IPS-NIHi7 (cell line): ENCODE measurements around the gene COX20.
"Not testable (repeated sequence)": the region's sequence is repeated elsewhere in the genome, so short reads cannot be mapped to it uniquely, and the experiment has no call there.

Source experiments
- DNase-seq: peaks from one replicate; pipeline ENCODE4 v3.0.0; 2012; ENCODE audit warnings: mixed read lengths; ENCODE audit errors: extremely low spot score

COX20 gene

GRCh38 chr1:244835276-244836134 lies at the start of gene COX20:
Gene COX20 (plus strand): TSS chr1:244835658. CDS start chr1:244835715, 57 bp downstream.
- DNase-seq, result peak; percentile 71

DNA sequence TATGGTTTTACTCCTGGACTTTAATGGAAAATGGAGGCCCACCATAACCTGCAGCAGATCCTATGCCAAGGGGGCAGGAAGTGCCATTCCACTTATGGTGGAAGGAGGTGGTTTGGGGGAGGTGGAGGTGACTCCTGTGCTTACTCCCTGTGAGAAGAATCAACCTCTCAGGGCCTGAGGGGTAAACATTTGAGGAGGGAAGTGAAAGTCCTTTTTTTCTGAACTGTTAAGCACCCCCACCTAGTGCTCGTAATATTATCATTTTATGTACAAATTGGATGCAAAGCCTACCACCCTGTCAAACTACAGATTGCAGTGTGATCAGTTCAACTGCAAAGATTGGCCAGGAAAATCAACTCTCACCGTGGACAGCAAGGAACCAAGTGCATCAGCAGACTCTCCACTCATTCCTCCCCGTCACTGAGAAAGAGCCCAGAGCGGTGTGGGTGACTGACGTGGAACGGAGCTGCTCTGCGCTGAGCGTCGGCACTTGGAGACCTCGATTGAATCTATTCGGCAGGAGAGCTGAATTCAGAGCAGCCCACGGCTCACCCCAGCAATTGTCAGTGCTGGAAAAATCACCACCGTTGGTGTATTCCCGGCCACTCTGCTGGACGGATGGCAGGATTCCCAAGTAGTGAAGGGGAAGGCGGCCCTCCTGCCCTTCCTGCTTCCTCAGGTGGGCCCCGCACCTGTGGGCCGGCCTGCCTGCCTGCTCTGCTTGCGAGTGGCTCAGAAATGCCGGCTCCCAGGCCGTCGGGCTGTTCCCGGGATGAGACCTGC lies 46.8 kb upstream of the COX20 start:
- no peak for DNase-seq

- DNase-seq, result no peak
Measured at GRCh38 chr1:244789276-244789580, 46.2 kb upstream of the COX20 start.

- no peak for DNase-seq
Measured at GRCh38 chr1:244789731-244790130, 45.7 kb upstream of the COX20 start.

- DNase-seq, result no peak
Measured at GRCh38 chr1:244791061-244791460, 44.4 kb upstream of the COX20 start.

DNA sequence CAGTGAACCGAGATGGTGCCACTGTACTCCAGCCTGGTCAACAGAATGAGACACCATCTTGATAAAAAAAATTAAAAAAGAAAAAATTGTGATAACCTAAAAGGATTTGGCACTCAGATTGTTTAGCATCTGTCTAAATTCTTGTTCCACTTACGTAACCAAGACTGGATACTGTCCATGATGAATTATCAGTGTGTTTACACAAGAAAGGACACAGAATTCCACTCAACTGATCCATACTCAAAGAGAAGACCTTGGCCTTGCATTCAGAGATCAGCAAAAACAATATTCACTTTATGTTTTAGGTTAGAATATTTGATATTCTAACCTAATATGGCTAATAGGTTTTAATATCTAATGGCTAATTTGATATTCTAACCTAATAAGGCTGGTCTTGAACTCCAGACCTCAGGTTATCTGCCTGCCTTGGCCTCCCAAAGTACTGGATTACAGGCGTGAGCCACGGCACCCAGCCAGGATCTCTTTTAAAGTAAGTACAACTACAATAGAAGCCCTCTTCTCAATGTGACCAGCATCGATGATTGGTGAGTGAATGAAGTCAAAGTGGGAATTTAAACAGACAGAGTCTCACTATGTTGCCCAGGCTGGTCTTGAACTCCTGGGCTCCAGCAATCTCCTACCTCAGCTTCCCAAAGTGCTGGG lies 43.1 kb upstream of the COX20 start:
- no peak for DNase-seq

DNA sequence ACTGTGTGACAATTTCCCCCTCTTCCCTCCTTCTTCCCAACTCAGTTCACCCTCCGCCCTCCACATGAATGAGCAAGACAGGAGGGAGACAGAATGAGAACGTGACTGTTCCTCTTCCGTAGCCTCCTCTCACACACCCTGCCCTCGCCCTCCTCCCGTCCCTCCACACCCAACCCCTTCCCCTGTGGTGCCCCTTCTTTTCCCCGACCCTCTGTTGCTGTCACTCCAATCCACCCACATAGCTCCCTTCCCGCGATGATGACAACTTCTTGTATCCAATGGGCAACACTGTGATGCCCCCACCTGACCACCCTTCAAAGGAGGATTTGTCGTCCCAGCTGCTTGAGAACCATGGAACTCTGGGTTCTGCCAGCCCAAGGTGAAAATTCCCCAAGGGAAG lies 41.4 kb upstream of the COX20 start:
- no peak for DNase-seq

DNA sequence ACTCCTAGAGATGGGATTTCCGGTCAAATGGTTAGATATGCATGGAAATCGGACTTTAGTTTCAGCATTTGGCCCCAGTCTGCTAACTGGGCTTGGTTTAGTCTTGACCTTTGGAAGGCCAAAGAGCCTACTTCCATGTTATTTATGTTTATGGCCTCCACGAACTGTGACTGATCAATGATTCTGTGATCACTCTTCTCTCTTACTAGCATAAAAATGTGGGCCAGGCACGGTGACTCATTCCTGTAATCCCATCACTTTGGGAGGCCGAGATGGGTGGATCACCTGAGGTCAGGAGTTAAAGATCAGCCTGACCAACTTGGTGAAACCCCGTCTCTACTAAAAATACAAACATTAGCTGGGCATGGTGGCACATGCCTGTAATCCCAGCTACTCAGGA lies 40.9 kb upstream of the COX20 start:
- DNase-seq, result not testable (repeated sequence)

- peak; percentile 67 for DNase-seq
Measured at GRCh38 chr1:244796719-244797406, 38.6 kb upstream of the COX20 start.

DNA sequence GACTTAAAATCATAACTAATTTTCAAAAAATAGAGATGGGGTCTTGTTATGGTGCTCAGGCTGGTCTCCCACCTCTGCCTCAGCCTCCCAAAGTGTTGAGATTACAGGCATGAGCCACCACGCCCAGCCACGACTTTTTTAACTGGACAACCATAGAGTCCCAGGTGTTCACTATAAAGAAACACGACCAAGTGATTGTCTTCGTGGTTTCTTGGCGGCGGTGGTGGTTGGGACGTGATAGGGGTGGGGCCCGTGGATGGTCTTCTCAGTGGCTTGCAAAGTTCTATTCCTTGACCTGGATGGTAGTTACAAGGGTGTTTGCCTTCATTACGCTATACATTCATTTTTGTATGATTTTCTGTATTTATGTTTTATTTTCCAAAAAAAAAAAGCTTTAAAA lies 34.6 kb upstream of the COX20 start:
- no peak for DNase-seq

- peak; percentile 65 for DNase-seq
Measured at GRCh38 chr1:244801246-244801645, 34.2 kb upstream of the COX20 start.

DNA sequence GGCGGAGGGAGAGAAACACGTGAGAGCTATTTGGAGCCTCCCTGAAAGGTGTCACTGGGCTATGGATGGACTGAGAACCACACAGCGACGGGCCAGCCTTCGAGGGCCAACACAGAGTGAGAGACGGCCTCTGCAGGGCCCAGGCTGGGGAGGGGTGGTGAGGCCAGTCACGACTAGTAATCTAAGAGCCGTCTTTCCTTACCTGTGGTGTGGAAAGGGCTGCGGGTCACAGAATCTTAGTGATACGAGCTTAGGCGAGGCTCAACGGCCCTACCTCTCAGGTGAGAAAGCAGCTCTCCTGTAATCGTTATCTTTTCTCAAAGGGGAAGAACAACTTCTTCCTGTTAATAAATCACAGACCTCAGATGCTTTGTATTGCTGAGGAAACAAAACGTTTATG lies 33.4 kb upstream of the COX20 start:
- DNase-seq, result no peak

DNA sequence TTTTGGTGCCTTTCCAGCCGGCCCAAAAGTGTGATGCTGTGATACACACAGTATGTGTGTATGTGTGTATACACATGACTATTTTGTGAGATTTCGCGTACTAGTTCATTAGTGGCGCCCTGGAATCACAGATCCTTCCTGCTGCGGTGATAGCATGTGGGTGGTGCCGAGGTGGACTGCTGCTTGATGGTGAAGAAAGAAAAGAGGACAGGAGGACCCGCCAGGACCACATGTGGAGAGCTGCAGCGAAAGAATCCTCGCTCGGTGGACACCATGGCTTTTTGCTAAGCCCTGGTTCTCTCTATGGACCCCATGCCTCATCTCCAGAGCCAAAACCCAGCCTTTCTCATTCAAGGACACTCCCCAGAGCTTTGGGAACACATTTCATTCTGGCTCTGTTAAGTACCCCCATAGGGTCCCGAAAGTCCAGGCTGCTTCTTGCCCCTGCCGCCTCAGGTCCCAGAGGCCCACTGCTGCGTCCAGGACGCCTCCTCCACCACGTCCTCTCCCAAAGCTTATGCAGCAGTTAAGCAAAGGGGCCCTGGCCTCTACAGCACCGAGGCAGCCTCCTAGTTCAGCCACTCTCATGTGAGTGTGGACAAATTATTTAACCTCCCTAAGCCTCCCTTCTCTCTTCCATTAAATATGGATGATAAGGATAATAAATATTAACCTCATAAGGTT lies 32.8 kb upstream of the COX20 start:
- DNase-seq, result no peak

DNA sequence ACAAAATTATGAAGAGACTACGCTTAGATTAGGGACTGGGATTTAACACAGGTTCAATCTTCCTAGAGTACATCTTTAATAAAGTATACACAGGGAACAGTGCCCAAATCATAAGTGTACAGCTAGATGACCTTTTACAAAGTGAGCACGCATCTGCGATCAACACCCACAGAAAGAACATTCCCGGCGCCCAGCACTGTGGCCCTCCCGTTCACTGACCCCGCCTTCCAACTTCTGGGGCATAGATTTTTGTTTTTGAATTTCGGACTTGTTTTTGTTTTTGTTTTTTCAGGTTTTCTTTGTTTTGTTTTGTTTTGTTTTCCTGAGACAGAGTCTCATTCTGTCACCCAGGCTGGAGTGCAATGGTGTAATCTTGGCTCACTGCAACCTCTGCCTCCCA lies 30.6 kb upstream of the COX20 start:
- no peak for DNase-seq

GRCh38 chr1:244807138-244807537 lies 28.3 kb upstream of the COX20 start:
- no peak for DNase-seq

DNA sequence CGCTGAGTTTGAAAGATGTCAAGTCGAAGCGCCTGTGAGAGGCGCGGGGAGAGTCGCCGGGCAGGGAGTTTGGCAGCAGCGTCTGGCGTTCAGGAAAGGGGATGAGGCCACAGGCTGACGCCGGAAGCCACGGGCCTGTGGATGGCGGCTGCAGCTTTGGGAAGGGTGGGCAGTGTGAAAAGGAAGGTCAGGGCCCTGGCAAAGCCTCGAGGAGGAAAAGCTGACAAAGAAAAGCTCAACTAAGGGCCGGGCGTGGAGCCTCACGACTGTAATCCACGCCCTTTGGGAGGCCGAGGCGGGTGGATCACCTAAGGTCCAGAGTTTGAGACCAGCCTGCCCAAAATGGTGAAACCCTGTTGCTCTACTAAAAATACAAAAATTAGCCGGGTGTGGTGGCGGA lies 25.2 kb upstream of the COX20 start:
- DNase-seq, result no peak

- DNase-seq, result no peak
Measured at GRCh38 chr1:244813327-244813726, 22.1 kb upstream of the COX20 start.

DNA sequence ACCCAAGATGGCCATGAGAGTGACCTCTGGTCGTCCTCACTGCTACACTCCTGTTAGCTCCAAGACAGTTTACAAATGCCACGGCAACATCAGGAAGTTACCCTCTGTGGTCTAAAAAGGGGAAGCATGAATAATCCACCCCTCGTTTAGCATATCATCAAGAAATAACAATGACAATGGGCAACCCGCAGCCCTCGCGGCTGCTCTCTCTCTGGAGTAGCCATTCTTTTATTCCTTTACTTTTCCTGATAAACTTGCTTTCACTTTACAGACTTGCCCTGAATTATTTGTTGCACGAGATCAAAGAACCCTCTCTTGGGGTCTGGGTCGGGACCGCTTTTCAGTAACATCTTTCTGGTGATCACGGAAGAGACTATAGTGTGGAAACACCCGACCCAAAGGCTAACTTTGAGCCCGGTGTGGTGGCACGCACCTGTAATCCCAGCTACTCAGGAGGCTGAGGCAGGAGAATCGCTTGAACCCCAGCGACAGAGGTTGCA lies 19.8 kb upstream of the COX20 start:
- DNase-seq, result no peak

DNA sequence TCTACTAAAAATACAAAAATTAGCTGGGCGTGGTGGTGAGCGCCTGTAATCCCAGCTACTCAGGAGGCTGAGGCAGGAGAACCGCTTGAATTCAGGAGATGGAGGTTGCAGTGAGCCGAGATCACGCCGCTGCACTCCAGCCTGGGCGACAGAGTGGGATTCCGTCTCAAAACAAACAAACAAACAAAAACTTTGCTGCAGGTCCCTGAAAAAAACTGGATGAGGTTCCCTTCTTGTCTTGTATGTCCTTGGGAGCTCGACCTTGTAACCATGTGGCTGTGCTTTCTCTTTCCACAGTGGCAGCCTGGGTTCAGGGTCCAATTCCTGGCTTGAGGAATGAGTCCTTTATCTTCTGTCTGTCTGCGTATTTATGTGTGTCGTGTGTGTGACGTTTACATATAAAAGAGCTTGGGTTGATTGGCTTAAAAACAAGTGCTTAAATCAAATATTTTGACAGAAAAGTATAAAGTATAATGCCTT lies 18.0 kb upstream of the COX20 start:
- DNase-seq, result no peak

DNA sequence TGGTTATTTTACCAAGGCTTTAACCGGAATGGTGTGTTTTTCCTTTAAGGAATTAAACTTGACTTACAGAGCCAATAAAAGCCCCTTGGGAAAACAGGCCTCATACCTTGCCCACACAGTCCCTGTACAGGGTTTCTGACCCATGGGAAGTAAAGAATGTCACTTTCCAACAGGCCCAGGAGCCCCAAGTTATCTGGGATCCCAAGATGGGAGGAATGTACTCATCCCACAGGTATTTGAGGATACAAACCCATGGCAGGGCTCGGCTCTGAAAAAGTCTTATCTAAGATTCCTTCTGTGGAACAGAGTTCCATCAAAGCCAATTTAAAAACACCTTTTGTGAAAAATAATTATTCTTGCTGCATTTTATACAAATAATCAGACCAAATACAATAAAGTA lies 15.3 kb upstream of the COX20 start:
- DNase-seq, result no peak

- DNase-seq, result no peak
Measured at GRCh38 chr1:244821134-244821533, 14.3 kb upstream of the COX20 start.
